ENCODE measurements around the gene C7orf25.

C7orf25 gene

DNA sequence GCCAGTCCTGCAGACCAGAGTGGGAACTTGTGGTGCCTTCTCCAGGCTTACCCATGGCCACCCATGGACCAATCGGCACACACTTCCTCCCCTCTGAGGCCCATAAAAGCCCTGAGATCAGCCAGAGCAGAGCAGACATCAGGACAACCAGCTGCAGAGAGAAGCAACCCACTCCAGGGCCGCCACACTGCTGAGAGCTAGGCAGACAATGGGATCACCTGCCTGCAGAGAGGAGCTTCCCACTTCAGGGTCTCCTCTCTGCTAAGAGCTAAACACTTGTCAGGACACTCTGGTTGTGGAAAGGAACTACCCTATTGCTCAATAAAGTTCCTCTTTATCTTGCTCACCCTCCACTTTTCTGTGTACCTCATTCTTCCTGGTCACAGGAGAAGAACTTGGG, 34.0 kb downstream of the C7orf25 start:
- DNase-seq (ENCODE audit: low spot score): no peak

DNA sequence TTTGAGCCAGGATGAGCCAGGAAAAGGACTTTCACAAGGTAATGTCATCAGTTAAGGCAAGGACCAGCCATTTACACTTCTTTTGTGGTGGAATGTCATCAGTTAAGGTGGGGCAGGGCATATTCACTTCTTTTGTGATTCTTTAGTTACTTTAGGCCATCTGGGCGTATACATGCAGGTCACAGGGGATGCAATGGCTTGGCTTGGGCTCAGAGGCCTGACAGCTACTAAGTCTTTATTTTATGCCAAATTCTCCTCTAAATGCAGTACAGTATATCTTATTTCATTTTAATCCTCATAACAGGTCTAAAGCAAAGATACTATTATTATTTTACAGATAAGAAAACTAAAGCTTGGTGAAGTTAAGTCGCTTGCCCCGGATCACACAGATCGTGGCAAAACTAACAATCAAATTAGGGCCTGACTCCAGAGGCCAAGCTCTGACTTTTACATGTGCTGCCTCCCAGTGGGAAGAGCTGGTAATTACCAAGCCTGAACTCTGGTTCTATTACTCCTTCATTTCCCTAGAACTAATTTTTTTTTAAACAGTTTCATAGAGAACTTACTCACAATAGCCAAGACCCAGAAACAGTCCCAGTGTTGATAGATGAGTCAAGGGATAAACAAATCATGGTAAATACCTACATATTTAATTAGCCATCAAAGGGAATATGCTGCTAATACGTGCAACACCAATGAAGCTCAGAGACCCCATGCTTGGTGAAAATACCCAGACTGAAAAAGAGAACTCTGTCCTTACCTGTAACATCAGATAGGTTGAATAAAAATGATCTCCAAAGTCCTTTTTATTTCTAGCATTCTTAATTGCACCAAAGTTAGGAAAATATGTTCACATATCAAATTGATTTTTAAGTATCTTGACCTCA, 35.4 kb downstream of the C7orf25 start:
- no peak for DNase-seq (ENCODE audit: low spot score)

DNA sequence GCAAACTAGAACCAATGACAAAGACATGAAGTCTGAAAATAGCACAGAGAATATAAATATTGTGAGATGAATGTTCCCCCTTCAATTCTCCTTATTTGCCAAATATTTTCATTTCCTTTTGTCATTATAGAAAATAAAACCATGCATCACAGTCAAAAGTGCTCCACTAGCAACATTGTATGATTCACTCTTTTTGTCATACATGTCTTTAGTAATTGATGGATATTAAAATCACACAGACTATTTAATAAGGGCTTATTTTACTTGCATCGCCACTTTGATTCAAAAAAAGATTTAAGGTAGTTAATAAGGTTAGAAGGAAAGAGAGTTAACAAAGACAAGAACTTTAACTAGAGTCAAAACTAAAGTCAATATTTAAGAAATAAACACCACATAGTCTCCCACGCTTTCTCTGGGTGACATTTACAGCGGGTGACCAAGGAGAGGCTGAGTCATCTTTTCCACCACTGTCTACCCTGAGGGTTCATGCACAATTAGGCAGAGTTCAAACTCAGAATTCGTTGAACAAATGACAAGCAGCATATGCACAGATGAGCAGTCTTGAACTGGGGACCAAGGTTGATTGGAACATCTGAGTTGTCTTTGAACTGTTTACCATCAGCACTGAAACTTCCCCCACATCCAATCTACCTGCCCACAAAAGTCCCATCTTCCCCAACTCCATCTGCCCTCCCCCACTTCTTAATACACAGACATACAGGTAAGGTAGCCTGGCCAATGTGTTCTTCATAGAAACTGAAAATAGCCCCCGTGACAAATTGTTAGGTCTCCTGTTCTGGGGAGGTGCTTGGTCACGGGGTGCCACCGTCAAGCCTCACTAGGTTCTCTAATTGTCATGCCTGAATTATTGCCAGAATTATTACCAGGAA, 42.5 kb downstream of the C7orf25 start:
- no peak for DNase-seq (ENCODE audit: low spot score)

DNA sequence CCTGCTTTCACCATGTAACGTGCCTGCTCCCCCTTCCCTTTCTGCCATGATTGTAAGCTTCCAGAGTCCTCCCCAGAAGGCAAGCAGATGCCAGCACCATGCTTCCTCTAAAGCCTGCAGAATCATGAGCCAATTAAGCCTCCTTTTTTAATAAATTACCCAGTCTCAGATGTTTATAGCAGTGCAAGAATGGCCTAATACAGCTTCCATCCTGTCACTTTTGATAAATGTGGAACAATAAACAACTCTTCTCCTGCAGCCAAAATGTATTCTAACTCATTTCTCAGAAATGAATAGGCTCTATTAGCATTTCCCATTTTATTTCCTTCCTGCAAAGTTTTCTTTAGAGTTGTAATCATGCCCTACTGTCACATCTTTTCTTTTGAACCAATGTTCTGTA, 43.4 kb downstream of the C7orf25 start:
- DNase-seq (ENCODE audit: low spot score): no peak

Data from left forelimb (tissue), 1 donor.